ENCODE results near the gene SYTL2.

DNA sequence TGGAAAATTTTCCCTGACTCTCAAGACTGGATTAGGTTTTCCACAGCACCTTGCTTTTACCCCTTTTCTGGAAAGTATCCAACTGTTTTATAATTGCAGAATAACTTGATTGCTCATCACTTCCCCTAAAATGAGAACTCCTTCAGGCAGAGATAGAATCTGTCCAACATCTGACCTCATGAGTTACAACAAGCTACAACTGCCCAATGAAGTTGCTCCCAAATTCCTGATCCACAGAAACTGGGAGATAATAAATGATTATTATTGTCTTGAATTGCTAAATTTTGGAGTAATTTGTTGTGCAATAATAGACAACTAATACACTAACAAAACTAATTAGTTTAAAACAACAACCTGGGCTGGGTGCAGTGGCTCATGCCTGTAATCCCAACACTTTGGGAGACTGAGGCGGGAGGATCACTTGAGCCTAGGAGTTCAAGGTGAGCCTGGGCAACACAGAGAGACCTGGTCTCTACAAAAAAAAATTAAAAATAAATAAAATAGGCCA lies 34.2 kb upstream of the SYTL2 start:
- TF ChIP-seq MAX (IDR thresholded peaks at IDR 0.05) (no peak), TAF1 (IDR thresholded peaks at IDR 0.05; ENCODE audit: low read depth) (no peak), TEAD4 (IDR thresholded peaks at IDR 0.05) (no peak)
